ENCODE data around the gene KRT86.

Gene KRT86

DNA sequence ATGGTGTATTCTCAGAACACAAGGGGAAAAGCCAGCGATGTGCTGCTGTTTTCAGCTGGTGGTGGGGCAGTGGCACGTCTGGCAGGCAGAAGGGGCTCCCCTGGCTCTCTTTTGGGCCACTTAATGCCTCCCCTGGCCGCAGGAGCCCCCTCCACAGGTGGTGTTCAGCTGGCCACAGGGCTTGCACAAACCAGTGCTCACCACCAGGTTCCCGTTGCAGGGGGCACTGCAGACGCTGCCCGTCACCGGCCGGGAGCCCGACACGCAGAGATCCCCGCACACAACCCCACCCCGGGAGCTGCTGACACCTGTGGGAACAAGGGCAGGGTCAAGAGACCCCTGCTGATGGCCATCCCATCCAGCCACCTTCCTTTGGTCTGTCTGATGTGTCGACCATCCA lies 40.1 kb downstream of the KRT86 start:
- no peak for DNase-seq (ENCODE audit: low spot score)

DNA sequence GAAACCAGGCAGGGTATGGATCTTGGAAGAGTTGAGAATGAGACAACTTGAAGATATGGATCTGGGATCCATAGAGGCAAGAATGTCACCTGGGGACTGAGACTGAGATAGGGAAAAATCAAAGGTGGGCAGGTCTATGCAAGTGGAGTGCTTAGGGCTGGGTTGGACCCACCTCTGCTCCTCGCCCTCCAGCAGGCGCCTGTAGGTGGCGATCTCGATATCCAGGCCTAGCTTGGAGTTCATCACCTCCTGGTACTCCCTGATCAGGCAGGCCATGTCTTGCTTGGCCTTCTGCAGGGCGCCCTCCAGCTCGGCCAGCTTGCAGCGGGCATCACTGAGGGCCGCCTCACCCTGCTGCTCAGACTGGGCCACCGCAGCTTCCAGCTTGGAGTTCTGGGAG lies 41.3 kb downstream of the KRT86 start:
- DNase-seq (ENCODE audit: low spot score), result peak; percentile 58

GRCh38 chr12:52316290-52316689 lies 41.8 kb downstream of the KRT86 start:
- no peak for DNase-seq (ENCODE audit: low spot score)

- DNase-seq (ENCODE audit: low spot score), result no peak
Observed at GRCh38 chr12:52316701-52317100, 42.3 kb downstream of the KRT86 start.

- DNase-seq (ENCODE audit: low spot score), result no peak
Observed at GRCh38 chr12:52317468-52318052, 43.1 kb downstream of the KRT86 start.

GRCh38 chr12:52318241-52318990 lies 44.0 kb downstream of the KRT86 start:
- no peak for DNase-seq (ENCODE audit: low spot score)

GRCh38 chr12:52319097-52319496 lies 44.7 kb downstream of the KRT86 start:
- DNase-seq (ENCODE audit: low spot score), result no peak

DNA sequence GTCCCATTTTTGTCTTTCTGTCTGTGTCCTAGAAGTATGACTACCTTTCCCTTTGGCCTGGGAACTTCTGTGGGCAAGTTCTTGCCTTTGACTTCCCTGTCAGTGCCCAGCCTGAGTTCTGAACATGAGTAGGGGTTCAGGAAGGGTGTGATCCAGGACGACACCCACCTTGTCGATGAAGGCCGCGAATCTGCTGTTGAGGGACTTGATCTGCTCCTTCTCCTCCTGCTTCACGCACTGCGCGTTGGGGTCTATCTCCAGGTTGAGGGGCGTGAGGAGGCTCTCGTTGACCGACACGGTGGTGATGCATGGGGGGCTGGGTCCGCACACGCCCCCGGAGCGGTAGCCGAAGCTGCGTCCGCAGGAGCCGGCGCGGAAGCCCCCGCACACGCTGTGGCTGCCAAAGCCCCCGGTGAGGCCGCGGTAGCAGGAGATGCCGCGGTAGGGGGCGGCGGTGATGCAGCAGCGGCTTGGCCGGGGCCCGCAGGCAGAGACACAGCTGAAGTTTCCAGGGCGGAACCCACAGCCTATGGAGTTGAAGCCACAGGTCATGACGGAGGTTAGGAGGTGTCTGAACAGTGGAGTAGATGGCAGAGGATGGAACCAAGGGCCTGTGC lies 46.4 kb downstream of the KRT86 start, which contains the start of gene KRT83:
KRT83 (minus strand) TSS at position 615 of the 617 bp plus-strand sequence; CDS start at position 552, 63 bp downstream.
- no peak for DNase-seq (ENCODE audit: low spot score)

GRCh38 chr12:52321418-52321817 lies 47.0 kb downstream of the KRT86 start:
- no peak for DNase-seq (ENCODE audit: low spot score)

DNA sequence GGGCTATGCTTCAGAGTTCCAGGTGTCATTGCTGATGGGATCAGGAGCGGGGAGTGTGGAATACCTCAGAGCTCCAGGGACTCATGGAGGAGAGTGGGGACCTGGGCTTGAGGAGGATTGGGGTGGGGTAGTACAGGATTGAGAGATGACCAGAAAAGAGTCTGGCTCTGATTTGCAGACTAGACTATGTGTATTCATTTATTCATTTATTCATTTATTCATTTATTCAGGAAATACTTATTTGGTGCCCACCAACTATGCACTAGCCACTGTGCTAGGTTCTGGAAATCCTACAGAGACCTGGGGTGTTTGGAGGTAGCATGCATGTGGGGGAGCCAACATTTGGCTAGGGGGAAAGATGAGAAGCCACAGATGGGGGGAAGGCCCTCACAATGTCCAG lies 47.6 kb downstream of the KRT86 start:
- DNase-seq (ENCODE audit: low spot score), result no peak

DNA sequence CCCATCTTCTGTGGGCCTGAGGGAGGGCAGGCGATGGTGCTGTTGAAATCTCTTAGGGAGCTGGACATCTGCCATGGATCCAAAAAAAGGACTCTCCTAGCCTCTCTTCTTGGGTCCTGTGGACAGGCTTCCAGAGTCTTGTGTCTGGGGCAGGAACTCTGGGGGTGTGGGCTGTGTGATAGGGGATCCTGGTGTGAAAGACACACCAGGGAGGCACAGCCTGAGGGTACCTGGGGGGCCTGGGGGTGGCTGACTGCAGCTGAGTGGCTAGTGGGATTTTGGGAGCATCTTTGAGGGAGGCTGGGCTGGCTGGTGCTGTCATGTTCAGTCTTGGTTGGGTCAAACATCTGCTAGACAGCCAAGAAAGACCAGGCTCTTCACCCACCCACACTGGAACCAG lies 48.6 kb downstream of the KRT86 start:
- no peak for DNase-seq (ENCODE audit: low spot score)

DNA sequence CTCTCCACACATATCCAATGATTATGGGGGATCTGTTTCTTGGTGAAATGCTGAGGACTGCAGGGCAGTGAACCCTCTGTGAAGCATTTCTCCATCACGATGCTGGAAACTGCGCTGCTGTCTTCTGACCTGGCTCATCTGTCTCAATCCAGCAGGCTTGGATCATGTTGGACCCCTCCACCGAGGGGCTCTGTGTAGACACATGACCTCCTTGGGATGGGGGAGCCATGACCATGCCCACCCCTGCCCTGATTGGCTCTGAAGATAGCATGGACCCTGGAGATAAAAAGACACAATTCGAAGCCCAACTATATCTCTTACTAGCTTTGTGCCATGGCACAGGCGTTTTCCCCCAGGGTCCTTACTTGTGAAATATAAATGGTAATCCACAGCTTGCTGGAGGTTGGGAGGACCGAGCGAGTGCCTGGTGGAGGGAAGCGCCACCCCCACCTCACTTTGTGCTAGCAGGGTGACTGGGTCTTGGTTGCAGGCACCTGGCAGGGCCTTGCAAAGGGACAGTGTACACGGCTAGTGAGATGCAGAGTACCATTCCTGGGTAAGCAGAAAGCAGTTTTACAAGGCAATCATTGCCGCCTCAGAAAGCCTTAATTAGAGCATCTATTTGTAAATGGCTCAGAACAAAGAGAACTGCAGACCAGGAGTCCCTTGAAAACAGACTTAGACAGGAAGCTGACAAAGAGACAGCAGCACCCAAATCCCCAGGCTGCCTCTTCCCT lies 49.1 kb downstream of the KRT86 start:
- DNase-seq (ENCODE audit: low spot score), result no peak

GRCh38 chr12:52324153-52324444 lies 49.7 kb downstream of the KRT86 start:
- no peak for DNase-seq (ENCODE audit: low spot score)

DNA sequence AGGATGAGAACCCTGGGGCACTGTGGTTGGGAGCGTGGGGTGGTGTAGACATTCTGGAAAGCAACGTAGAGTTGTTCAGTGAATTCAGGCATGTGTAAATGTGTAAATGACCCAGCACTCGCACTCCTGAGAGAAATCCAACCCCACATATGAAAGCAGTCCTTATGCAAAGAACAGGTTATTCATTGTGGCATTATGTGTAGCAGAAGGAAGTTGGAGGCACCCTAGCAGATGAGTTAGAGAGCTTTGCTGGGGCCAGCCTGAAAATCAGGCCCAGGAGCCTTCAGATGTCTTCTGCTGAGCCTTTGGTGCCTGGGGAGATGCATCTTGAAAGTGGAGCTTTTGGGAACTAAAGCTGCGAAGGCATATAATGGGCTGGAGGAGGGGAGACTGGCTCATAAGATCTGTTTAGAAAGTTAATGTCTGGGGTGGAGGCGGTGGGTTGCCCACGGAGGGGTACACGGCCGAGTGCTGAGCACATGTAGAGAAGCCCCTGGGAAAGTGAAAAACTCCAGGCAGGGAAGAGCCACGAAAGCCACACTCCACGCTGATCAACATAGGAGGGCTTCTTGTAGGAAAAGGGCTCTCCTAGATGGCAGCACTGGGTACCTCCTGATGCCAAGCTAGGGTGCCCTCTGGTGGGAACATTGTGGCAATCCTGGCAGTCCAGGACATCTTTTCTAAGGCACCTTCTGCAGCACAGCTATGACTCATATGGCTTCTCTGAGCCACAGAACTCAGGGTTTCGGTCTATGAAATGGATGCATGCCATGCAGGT lies 52.8 kb downstream of the KRT86 start:
- DNase-seq (ENCODE audit: low spot score), result peak; percentile 87

DNA sequence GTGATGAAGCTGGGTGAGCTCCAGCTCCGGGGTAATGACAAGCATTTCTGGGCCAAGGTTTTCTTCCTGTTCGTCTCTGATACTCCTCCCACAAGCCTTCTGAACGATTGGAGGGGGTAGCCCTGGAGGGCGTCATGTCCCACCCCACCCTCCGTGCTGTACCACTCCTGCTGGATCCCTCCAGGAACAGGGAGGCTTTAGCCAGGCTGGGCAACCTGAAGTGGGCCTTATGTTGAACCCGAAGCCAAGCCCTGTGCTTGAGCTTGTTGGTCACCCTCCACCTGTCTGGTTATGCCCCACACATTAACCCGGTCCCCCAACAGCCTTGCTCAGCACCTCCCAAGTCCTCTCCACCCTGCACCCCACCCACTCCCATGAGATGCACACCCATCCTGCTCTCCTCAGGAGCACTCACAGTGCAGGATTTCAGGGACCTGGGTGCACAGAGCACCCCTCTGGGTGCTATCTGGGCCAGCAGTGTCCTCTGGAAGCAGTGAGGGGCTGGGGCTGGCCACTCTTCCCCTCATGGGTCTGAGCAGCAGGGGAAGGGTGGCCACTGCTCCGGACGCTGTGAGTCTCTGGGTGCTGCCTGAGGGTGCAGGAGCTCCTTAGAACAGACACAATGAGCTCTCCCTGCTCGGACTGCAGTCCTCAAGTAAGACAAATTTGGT lies 53.5 kb downstream of the KRT86 start:
- no peak for DNase-seq (ENCODE audit: low spot score)

DNA sequence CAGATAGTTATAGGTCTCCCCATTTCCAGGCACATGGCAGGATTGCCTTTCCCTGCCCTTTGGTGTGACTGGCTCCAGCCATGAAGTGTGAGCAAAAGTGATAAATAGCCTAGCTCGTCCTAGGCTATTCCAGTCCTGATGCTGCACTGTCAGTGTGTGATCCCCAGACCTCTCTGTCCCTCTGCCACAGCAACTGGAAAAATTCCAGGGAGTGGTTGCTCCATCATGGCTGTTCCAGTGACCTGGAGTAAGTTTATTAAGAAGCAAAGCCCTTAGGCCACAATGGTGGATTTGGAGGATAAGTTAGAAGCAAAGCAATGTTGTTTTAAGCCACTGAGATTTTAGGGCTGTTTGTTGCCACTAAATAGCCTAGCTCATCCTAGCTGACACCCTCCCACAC lies 56.6 kb downstream of the KRT86 start:
- DNase-seq (ENCODE audit: low spot score), result no peak

DNA sequence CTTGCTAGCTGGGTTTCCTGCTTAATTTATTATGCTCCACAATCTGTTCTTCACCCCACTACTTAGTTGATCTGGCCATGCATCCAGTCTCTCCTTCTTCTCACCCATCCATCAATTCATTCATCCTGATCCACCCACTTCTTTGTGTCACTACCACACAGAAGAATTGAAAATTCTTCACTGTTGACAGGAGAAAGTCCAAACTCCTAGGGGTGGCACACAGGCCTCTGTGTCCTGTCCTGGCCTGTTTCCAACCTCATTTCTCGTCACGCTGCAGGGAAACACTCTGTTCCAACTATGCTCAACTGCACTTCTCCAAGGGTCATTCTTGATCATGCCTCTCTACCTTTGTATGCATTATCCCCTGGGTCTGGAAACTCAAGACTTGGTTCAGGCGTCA lies 57.4 kb downstream of the KRT86 start:
- no peak for DNase-seq (ENCODE audit: low spot score)

DNA sequence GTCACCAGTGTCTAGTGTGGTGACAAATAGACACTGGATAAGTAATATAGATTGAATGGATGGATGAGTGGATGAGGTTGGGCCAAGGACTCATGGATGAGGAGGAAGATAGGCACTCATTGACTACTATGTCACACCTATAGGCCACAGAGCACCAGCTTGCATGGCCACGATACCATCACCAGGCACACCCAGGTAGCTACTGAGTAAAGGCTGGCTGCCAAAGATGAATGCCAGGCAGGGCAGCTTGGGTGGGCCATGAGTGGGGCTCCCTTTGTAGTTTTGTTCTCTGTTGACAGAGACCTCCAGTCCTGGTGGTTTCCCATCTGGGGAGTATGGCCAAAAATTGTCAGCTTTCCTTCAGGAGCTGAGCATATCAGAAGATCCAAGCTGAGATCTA lies 57.9 kb downstream of the KRT86 start:
- no peak for DNase-seq (ENCODE audit: low spot score)

DNA sequence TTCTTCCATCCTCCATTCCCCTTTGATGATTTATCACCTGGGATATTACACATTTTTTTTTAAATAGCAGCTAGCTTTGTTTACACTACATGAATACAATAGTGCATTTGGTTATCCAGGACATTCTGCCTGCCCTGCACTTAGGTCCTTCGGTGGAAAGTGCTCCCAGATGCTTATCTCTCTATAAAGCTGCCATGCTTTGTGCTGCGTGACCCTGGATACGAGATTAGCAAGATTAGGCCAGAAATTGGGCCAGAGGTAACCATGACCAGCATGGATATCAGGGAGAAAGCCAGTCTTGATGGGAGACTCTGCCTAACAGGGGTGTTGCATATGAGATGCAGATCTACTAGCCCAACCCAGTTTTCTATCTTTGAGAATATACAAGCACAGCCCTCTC lies 58.9 kb downstream of the KRT86 start:
- no peak for DNase-seq (ENCODE audit: low spot score)

- DNase-seq (ENCODE audit: low spot score), result no peak
Observed at GRCh38 chr12:52334185-52334584, 59.7 kb downstream of the KRT86 start.

- no peak for DNase-seq (ENCODE audit: low spot score)
Observed at GRCh38 chr12:52335598-52336262, 61.3 kb downstream of the KRT86 start.
